PFSK-1 (cell line): ENCODE measurements around the gene CDH24.

ENCODE experiments used
- FOXP2 ChIP-seq: optimal IDR thresholded peaks from 2 replicates; pipeline ENCODE3; 2011; ENCODE audit warnings: borderline replicate concordance, control low read depth, inconsistent platforms; ENCODE audit not compliant: insufficient read depth; ENCODE audit errors: extremely low read length, extremely low read depth
- POLR2AphosphoS5 ChIP-seq: IDR thresholded peaks from 2 replicates; pipeline ENCODE4 v1.6.1; 2012; ENCODE audit warnings: low read depth, mild to moderate bottlenecking, control low read depth, low read length, moderate library complexity
- REST ChIP-seq, 2 experiments: IDR thresholded peaks; 2 replicates each; pipeline versions ENCODE4 v1.6.1 to v1.8.0; 2011 to 2012; ENCODE audit warnings: low read depth in 2 of 2, low read length in 2 of 2, control low read depth in 1 of 2, inconsistent platforms in 1 of 2, mild to moderate bottlenecking in 1 of 2, moderate library complexity in 1 of 2; ENCODE audit not compliant: insufficient read depth in 1 of 2
- SIN3A ChIP-seq: IDR thresholded peaks from 2 replicates; pipeline ENCODE4 v1.6.1; 2012; ENCODE audit warnings: mild to moderate bottlenecking, low read length, moderate library complexity, borderline replicate concordance; ENCODE audit not compliant: insufficient read depth
- TAF1 ChIP-seq: IDR thresholded peaks from 2 replicates; pipeline ENCODE4 v1.6.1; 2012; ENCODE audit warnings: low read length, control low read depth, borderline replicate concordance; ENCODE audit not compliant: insufficient read depth

GRCh38 chr14:23015618-23016017 is 41.7 kb downstream of the CDH24 start:
- TF ChIP-seq POLR2AphosphoS5 (no peak), SIN3A (no peak), REST (IDR thresholded peaks at IDR 0.05; ENCODE audit: insufficient read depth in 1 of 2, low read depth in 2 of 2, low read length in 2 of 2) (no peak), TAF1 (no peak), FOXP2 (no peak)
